GM23248 (cell line): ENCODE data around the gene ADAM12. TPM values are rescaled to one million over a fixed set of nuclear protein-coding genes. Genes with fewer than 3 reads are reported as not detected.

ENCODE experiments used
- DNase-seq: peaks from one replicate; pipeline ENCODE4 v3.0.0-alpha.2; 2015
- H2AFZ ChIP-seq: fragments of 200-600 bp; sonication (generic); 2 replicates; pipeline ENCODE4 v1.6.1; 2016; ENCODE audit warnings: antibody characterized with exemption
- H3F3A ChIP-seq: fragments of 200-600 bp; sonication (generic); 2 replicates; pipeline ENCODE4 v1.6.1; 2016; ENCODE audit warnings: mild to moderate bottlenecking, antibody characterized with exemption, mixed run types; ENCODE audit not compliant: insufficient read depth
- H3K27ac ChIP-seq: fragments of 200-600 bp; sonication (generic); 2 replicates; pipeline ENCODE4 v1.5.1; 2016; ENCODE audit warnings: mild to moderate bottlenecking
- H3K27me3 ChIP-seq: fragments of 200-600 bp; sonication (generic); replicated peaks from 2 replicates; pipeline ENCODE4 v1.6.1; 2016; ENCODE audit warnings: mild to moderate bottlenecking; ENCODE audit not compliant: insufficient read depth
- H3K36me3 ChIP-seq: fragments of 200-600 bp; sonication (generic); 2 replicates; pipeline ENCODE4 v1.6.1; 2016; ENCODE audit warnings: low read depth, mild to moderate bottlenecking
- H3K4me1 ChIP-seq: fragments of 200-600 bp; sonication (generic); 2 replicates; pipeline ENCODE4 v1.6.1; 2016; ENCODE audit warnings: mild to moderate bottlenecking; ENCODE audit not compliant: insufficient read depth
- H3K4me2 ChIP-seq: fragments of 200-600 bp; sonication (generic); one replicate; pipeline ENCODE4 v1.6.1; 2016; ENCODE audit warnings: mild to moderate bottlenecking; ENCODE audit not compliant: unreplicated experiment
- H3K4me3 ChIP-seq: fragments of 200-600 bp; sonication (generic); 2 replicates; pipeline ENCODE4 v1.5.1; 2016; ENCODE audit warnings: mild to moderate bottlenecking
- H3K79me2 ChIP-seq: fragments of 200-600 bp; sonication (generic); 2 replicates; pipeline ENCODE4 v1.6.1; 2016; ENCODE audit warnings: mild to moderate bottlenecking; ENCODE audit not compliant: insufficient read depth
- H3K9ac ChIP-seq: fragments of 200-600 bp; sonication (generic); 2 replicates; pipeline ENCODE4 v1.6.1; 2016; ENCODE audit warnings: mild to moderate bottlenecking
- H3K9me2 ChIP-seq: fragments of 200-600 bp; sonication (generic); 2 replicates; pipeline ENCODE4 v1.6.1; 2016; ENCODE audit warnings: mixed run types, mild to moderate bottlenecking, moderate library complexity; ENCODE audit not compliant: insufficient read depth
- H3K9me3 ChIP-seq: fragments of 200-600 bp; sonication (generic); one replicate; pipeline ENCODE4 v1.6.1; 2017; ENCODE audit warnings: low read depth
- H4K20me1 ChIP-seq: fragments of 200-600 bp; sonication (generic); 2 replicates; pipeline ENCODE4 v1.6.0; 2016; ENCODE audit not compliant: insufficient read depth
- EZH2 ChIP-seq: fragments of 200-600 bp; sonication (generic); IDR thresholded peaks from 2 replicates; pipeline ENCODE4 v1.6.1; 2018; ENCODE audit warnings: antibody characterized with exemption, mild to moderate bottlenecking; ENCODE audit not compliant: insufficient read depth, poor library complexity, severe bottlenecking
- EZH2phosphoT487 ChIP-seq: fragments of 200-600 bp; sonication (generic); IDR thresholded peaks from 2 replicates; pipeline ENCODE4 v1.6.1; 2018; ENCODE audit warnings: antibody characterized with exemption, moderate library complexity, mild to moderate bottlenecking, low read depth; ENCODE audit not compliant: insufficient read depth
- WGBS, 2 experiments: methylation state at CpG; one replicate each; pipeline ENCODE4 v1.1.6; 2015 to 2017; ENCODE audit warnings: low lambda C conversion rate in 2 of 2, low coverage in 1 of 2; ENCODE audit errors: missing lambda C conversion rate in 2 of 2; 5-methylcytosine and 5-hydroxymethylcytosine counted together
- in situ Hi-C: fragments of 300-500 bp; cut with MboI; formaldehyde crosslinking; loops from 2 replicates; pipeline ENCODE4 v1.15.0; 2020
- polyA plus RNA-seq: library from polyadenylated mRNA; unstranded; fragments of >200 nt; fragmentation: Nextera tagmentation; extraction: Ambion mirVana; gene quantifications from 2 replicates; pipeline ENCODE4 v1.2.1, GENCODE V29; 2016
- total RNA-seq: library from RNA; depleted of rRNA; stranded (reverse); fragments of >200 nt; shearing (Covaris generic); gene quantifications from 2 replicates; pipeline ENCODE4 v1.2.3, GENCODE V29; 2014

Gene ADAM12
- total and polyA plus RNA-seq, 2 experiments from 2014 or later: 58.4 to 127 TPM

DNA sequence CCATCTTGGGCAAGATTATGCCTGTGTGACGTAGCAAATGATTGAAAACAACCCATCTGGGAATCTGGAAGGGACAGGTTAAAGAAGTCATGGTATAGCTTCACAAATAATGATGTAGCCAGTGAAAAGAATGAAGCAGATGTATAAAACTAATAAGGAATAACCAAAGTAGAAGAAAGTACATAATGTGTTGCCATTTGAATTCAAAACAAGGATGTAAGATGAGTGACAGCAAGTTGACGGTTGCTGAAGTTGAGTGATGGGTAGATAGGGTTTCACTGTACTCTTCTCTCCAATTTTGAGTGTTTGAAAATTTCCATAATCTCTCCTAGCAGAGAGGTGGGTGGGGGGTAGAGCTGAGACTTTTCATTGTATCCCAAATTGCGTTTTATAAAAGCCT, 358.3 kb downstream of the ADAM12 start:
- no peak for DNase-seq
- Histone ChIP-seq H3K9me3 (no peaks in the 10 kb centered on the region), H3K27ac (no peak overlapping the region), H2AFZ (no peak overlapping the region), H3F3A (peaks cover 19% of the 10 kb centered on the region; the same call in 1 of the 2 replicates), H3K27me3 (no peaks in the 10 kb centered on the region), H3K36me3 (peaks cover 62% of the 10 kb centered on the region), H4K20me1 (no peaks in the 10 kb centered on the region), H3K4me2 (no peak overlapping the region), H3K4me1 (no peaks in the 10 kb centered on the region), H3K9ac (no peak overlapping the region), H3K4me3 (no peak overlapping the region), H3K9me2 (no peaks in the 10 kb centered on the region), H3K79me2 (no peaks in the 10 kb centered on the region; the same call in 1 of the 2 replicates)
- in situ Hi-C loops: no loop called here
- TF ChIP-seq EZH2phosphoT487 (no peak), EZH2 (no peak)
- WGBS, 2 experiments: 96 to 100% methylated on average over 3 of the region's 3 CpGs

DNA sequence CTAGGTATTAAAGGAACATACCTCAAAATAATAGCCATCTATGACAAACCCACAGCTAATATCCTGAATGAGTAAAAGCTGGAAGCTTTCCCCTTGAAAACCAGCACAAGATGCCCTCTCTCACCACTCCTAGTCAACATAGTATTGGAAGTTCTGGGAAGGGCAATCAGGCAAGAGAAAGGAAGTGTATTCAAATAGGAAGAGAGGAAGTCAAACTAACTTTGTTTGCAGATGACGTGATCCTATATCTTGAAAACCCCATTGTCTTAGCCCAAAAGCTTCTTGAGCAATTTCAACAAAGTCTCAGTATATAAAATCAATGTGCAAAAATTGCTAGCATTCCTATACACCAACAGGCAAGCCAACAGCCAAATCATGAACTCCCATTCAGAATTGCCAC, 360.6 kb downstream of the ADAM12 start:
- Histone ChIP-seq H3K4me3 (no peak overlapping the region), H3F3A (peaks cover 6% of the 10 kb centered on the region; the same call in 1 of the 2 replicates), H3K9ac (no peak overlapping the region), H3K27me3 (no peaks in the 10 kb centered on the region), H2AFZ (no peak overlapping the region), H3K79me2 (no peaks in the 10 kb centered on the region; the same call in 1 of the 2 replicates), H3K9me2 (no peaks in the 10 kb centered on the region), H4K20me1 (no peaks in the 10 kb centered on the region), H3K4me1 (0 out of 2 replicates have a peak, but pooled peaks cover under 1% of the 10 kb centered on the region), H3K4me2 (no peak overlapping the region), H3K9me3 (no peaks in the 10 kb centered on the region), H3K36me3 (peaks cover 42% of the 10 kb centered on the region), H3K27ac (no peak overlapping the region)
- no peak for DNase-seq
- WGBS, 2 experiments: 93 to 97% methylated on average over 1 of the region's 1 CpG
- in situ Hi-C loops: no loop called here
- TF ChIP-seq EZH2 (no peak), EZH2phosphoT487 (no peak)

DNA sequence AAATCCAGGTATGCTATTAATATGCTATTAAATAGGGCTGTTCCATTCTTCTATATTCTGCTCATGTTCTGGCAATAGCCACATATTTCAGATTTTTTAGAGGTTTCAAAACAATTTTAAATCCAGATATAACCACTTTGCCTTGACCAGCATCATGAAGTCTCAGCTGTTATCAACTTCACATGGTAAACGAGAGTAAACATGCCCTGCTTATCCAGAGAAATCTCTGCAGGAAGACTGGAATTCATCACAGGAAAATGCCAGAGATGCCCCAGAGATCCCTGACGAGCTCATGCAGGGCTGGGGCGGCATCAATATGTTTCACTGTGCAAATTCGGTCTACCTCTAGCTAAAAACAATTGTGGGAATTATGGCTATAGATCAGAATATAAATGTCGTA, 365.4 kb downstream of the ADAM12 start:
- no peaks in the 10 kb centered on the region; the same call in 1 of the 2 replicates for H3K79me2 ChIP-seq
- TF ChIP-seq EZH2phosphoT487 (no peak), EZH2 (no peak)
- H4K20me1 ChIP-seq: no peaks in the 10 kb centered on the region
- H2AFZ ChIP-seq: no peak overlapping the region
- no peaks in the 10 kb centered on the region for H3K9me3 ChIP-seq
- in situ Hi-C loops: no loop called here
- H3K36me3 ChIP-seq: peaks cover 25% of the 10 kb centered on the region; the same call in 1 of the 2 replicates
- 97 to 98% methylated on average over 5 of the region's 5 CpGs for WGBS, 2 experiments
- no peaks in the 10 kb centered on the region for H3K9me2 ChIP-seq
- H3K27me3 ChIP-seq: no peaks in the 10 kb centered on the region
- peaks cover 15% of the 10 kb centered on the region for H3F3A ChIP-seq
- no peak for DNase-seq
- 0 out of 2 replicates have a peak, but pooled peaks cover 10% of the 10 kb centered on the region for H3K4me1 ChIP-seq
- no peak overlapping the region for H3K9ac ChIP-seq
- no peak overlapping the region for H3K4me3 ChIP-seq
- no peak overlapping the region for H3K4me2 ChIP-seq
- H3K27ac ChIP-seq: no peak overlapping the region

DNA sequence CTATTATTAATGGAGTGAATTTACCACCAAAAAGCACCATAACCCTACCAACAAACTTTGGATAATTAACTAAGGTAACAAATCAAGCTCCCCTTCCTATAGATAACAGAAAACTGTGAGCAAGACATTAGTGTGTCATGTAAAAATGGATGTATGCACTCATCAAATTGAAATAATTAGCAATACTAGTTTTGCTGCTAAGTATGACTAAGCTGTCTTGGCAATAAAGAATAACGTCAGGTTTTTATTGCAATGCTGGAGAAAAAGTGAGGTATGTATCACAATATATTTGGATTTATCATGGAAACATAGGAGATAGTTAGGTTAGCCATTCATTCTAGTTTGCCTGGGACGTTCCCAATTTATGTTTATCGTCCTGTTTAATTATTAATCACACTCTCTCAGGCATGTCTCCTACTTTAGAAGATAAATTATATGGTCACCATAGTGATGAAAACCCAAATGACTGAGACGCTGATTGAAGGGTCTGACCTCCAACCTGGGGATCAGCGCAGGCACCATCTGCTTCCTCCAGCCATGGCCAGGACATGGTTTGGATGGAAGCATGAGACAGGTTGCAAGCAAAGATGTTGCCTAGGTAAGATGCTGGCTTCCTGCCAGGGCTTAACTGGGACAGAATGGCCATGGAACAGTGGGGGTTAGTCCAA, 366.3 kb downstream of the ADAM12 start:
- DNase-seq: peak; percentile 20
- H3K36me3 ChIP-seq: peaks cover 33% of the 10 kb centered on the region

More for the DNA sequence above, 366.3 kb downstream of the ADAM12 start:
- H3K4me2 ChIP-seq: no peak overlapping the region
- H3K27me3 ChIP-seq: no peaks in the 10 kb centered on the region
- no peak overlapping the region for H2AFZ ChIP-seq
- no peaks in the 10 kb centered on the region for H4K20me1 ChIP-seq
- H3K27ac ChIP-seq: no peak overlapping the region
- H3F3A ChIP-seq: peaks cover 23% of the 10 kb centered on the region
- TF ChIP-seq EZH2phosphoT487 (no peak), EZH2 (no peak)
- in situ Hi-C loops: no loop called here
- H3K4me1 ChIP-seq: 0 out of 2 replicates have a peak, but pooled peaks cover 10% of the 10 kb centered on the region
- H3K9ac ChIP-seq: no peak overlapping the region
- WGBS, 2 experiments: 73 to 75% methylated on average over 5 of the region's 5 CpGs
- no peaks in the 10 kb centered on the region for H3K9me2 ChIP-seq
- H3K79me2 ChIP-seq: no peaks in the 10 kb centered on the region; the same call in 1 of the 2 replicates
- no peaks in the 10 kb centered on the region for H3K9me3 ChIP-seq
- H3K4me3 ChIP-seq: no peak overlapping the region
